IPS-NIHi7 (cell line): Measurements from ENCODE around the gene GAS2.
A peak's percentile ranks its signal among the peaks of the same experiment; 100 is the strongest.

ENCODE experiments used
- DNase-seq: peaks from one replicate; pipeline ENCODE4 v3.0.0; 2012; ENCODE audit warnings: mixed read lengths; ENCODE audit errors: extremely low spot score

Gene GAS2

GRCh38 chr11:22674470-22675439 is 8.3 kb downstream of the GAS2 start:
- DNase-seq: no peak

DNA sequence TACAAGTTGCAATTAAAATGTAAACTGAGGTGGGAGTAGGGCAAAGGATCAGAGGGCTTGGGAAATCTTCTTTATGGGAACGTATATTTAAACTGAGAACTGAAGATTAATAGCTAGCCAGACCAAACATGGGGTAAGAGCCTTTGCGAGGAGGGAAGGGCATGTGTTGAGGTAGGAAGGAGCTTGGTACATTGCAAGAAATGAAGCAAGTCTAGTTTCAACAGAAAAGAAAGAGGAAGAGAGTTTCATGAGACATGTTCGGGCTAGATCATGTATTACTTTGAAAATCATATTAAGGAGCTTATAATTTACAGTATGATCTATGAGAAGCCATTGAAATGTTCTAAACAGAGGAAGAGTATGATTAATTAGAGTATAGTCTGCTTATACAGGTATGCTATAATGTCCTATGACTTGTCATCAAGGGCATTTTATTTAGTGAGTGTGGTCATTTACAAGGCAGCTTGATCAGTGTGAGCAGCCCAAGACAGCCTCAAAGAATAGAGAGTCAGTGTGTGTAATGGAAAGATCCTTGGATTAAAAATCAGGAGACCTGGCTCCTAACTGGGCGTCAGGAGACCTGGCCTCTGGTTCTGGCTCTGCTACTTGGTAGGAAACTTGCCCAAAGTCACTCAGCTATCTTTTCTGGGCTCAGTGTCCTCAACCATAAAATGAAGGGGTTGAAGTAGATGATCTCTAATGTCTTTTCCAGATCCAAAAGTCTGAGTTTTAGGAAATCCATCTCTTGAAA is 10.9 kb downstream of the GAS2 start:
- no peak for DNase-seq

DNA sequence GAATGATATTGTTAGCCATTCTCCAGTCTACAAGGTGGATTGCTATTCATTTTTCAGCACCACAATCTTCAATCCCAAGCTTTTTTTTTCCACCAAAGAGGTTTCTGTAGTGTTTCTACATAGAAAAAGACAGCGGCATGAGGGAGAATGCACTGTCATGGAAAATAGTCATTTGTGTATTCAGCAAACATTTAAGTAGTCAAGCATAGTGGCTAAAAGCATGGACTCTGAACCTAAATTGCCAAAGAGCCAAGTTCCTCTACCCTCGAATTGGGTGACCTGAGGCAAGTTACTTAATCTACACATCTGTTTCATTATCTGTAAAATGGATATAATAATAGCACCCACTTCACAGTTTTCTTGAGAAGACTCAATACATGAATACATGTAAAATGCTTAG is 14.2 kb downstream of the GAS2 start:
- DNase-seq: no peak

GRCh38 chr11:22681281-22681812 is 14.9 kb downstream of the GAS2 start:
- no peak for DNase-seq

- no peak for DNase-seq
These were observed 17.7 kb downstream of the GAS2 start for GRCh38 chr11:22684082-22684481.

DNA sequence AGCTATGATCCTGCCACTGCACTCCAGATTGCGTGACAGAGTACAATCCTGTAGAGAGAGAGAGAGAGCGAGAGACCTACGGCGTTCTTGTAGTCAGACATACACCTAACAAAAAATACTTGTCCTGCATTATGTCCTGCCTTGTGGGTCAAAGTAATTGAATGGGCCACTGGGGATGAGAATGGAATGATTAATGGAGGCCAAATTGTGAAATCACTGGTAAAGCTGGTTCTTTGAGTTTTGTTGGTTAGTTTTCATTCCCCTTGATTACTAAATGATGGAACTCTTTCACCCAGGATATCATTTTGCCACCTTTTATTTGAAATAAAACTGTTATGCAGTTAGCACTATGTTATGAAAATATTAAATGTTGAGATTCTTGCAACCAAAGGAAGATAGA is 18.7 kb downstream of the GAS2 start:
- no peak for DNase-seq

DNA sequence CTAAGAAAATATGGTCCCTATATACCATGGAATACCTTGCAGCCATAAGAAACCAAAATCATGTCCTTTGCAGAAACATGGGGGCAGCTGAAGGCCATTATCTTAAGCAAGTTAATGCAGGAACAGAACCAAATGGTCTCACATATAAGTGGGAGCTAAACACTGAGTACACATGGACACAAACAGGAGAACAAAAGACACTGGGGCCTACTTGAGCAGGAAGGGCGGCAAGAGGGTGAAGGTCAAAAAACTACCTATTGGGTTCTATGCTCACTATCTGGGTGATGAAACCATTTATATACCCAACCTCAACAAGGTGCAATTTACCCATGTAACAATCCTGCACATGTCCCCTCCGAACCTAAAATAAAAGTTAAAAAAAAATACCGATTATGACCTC is 22.5 kb downstream of the GAS2 start:
- DNase-seq: no peak

DNA sequence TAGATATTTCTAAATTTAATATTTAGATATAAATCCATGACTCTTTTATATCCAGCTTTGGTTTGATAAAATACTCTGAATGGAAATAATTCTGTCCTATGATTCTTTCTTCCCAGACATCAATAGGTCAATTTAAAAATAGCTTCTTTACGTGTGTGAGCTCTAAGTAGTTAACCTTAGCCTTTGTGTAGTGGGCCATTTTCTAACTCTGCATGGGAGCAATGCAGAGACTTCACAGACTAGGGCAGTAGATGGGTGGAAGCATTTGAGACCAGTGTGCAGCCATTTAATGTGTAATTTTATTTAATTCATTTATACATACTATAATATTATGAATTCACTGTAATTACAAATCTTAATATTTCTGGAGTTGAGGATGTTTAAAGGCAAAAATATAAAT is 23.8 kb downstream of the GAS2 start:
- no peak for DNase-seq

- DNase-seq: no peak
These were observed 24.5 kb downstream of the GAS2 start for GRCh38 chr11:22690871-22691270.

DNA sequence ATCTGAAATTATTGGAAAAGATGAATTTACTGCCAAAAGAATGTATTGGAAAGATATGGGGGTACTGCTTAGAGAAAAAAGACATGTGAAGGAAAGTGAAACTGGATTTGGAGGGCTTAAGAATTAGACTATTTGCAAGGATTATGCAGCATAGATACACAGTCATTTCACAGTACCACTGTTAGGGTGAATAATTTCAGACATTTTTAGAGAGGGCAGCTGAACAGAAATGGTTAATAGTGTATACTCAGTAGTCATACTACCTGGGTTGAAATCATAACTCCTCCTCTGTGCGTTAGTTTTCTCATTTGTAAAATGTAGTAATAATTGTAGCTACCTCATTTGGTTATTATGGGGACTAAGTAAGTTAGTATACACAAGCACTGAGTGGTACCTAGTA is 33.0 kb downstream of the GAS2 start:
- DNase-seq: no peak

DNA sequence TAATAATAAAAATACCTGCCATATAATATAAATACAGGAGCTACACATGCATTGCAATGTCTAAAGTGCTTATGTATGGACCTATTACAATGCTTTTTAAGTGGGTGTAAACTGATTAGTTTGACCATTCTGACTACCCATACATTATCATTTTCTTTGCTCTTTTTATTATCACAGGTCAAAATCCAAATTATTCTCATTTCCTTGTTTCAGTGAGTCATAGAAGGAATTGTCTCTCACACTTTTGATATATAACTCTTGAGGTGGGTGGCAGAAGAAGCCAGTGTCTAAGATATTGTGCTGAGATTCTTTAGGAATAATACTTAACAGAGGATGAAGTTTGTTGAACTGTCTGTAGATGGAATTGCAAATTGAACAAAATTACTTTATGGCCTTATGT is 35.6 kb downstream of the GAS2 start:
- no peak for DNase-seq

DNA sequence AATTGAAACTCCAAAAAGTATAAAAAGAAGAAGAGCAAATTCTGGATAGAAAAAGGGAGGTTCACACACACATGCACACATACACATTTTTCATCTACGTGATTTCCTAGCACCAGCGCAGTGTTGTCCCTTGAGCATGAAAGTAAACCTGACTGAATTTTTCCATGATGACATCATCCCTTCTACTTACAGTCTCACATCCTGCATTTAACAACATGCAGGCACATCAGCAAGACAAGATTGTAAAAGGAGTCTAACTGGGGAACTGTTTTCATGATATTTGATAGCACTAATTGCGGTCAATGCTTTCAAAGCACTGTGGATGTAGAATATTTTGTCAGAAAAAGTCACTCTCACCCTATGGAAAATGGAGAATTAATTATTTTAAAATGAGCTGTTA is 36.6 kb downstream of the GAS2 start:
- DNase-seq: peak; percentile 27

GRCh38 chr11:22703591-22703990 is 37.2 kb downstream of the GAS2 start:
- no peak for DNase-seq

DNA sequence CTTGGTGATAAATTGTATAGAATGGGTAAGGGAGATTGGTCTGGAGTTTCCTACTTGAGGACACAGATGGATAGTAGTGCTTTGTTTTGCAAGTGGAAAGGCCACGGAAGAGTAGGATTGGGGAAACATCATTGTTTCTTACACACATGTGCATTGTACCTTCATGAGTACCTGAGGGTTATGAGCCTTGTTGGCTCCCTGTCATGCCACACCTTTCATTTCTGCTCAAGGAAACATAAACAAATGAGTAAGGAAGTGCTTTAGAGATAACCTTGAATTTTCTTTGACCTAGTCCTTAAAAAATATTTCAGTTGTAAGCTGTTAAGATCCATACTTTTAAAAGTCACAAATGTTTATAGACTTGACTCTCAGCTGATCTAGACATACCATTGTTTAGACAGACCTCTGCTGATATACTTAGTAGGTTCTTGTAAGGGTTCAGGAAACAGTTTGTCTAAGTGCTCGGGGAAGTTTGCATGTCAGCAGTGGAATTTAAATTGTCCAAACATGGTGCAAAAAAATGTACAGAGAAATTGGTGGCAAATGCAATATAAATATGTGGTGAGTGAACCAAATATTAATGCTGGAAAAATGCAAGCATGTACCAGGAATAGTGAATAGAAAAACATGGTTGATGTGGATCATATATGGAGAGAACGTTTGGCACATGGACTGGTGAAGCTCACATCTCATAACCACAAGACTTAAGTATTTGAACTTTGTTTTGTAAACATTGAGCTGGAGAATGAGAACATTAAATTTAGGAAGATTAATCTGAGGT is 40.9 kb downstream of the GAS2 start:
- DNase-seq: no peak

- no peak for DNase-seq
These were observed 44.8 kb downstream of the GAS2 start for GRCh38 chr11:22711071-22711770.

GRCh38 chr11:22711880-22712279 is 45.5 kb downstream of the GAS2 start:
- DNase-seq: no peak

GRCh38 chr11:22713336-22713735 is 46.9 kb downstream of the GAS2 start:
- DNase-seq: no peak

DNA sequence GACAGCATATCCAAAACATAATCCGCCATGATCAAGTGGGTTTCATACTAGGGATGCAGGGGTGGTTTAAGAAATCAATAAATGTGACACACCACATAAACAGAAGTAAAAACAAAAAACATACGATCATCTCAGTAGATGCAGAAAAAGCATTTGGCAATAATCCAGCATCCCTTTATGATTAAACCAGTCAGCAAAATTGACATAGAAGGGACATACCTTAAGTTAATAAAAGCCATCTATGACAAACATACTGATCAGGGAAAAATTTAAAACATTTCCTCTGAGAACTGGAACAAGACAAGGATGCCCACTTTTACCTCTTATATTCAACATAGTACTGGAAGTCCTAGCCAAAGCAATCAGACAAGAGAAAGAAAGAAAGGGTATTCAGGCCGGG is 49.6 kb downstream of the GAS2 start:
- no peak for DNase-seq

GRCh38 chr11:22720457-22720856 is 54.0 kb downstream of the GAS2 start:
- no peak for DNase-seq

- no peak for DNase-seq
These were observed 56.9 kb downstream of the GAS2 start for GRCh38 chr11:22723274-22723673.

- DNase-seq: no peak
These were observed 58.7 kb downstream of the GAS2 start for GRCh38 chr11:22725079-22725478.
